ENCODE measurements around the gene IGFBP5. TPM values are rescaled to one million over a fixed set of nuclear protein-coding genes. Genes with fewer than 3 reads are reported as not detected.

The IGFBP5 gene
- total RNA-seq, 4 donors from 2014 or later = 313 to 1,402 (median 682) TPM

DNA sequence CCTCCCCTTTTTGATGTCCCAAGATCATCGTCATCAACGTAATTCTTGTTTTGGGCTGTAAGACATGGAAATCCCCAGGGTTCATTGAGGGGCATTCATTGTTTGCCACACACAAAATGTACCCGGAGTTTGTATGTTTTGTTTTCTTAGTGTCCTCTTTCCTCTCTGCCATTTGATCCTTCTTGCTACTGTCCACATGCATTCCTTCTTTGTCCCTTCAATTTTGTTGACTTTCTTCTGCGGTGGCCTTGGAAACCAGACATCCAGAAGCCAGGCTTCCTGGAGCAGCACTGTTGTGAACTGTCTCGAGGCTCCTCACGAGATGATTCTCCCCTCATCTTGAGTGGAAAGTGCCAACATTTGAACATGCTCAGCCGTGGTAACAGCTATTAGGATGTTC, 37.4 kb downstream of the IGFBP5 start:
- Histone ChIP-seq H3K36me3 (peaks cover 0 to 29% of the 10 kb centered on the region in 2 donors), H3K4me3 (no peak overlapping the region), H3K4me1 (peaks cover 0 to 55% (median 7%) of the 10 kb centered on the region in 3 donors), H3K9me3 (no peaks in the 10 kb centered on the region), H3K27ac (peak overlapping the region in 2 of 4 donors; percentile 10 to 57), H3K27me3 (no peaks in the 10 kb centered on the region)
- TF ChIP-seq, protein P1, sequence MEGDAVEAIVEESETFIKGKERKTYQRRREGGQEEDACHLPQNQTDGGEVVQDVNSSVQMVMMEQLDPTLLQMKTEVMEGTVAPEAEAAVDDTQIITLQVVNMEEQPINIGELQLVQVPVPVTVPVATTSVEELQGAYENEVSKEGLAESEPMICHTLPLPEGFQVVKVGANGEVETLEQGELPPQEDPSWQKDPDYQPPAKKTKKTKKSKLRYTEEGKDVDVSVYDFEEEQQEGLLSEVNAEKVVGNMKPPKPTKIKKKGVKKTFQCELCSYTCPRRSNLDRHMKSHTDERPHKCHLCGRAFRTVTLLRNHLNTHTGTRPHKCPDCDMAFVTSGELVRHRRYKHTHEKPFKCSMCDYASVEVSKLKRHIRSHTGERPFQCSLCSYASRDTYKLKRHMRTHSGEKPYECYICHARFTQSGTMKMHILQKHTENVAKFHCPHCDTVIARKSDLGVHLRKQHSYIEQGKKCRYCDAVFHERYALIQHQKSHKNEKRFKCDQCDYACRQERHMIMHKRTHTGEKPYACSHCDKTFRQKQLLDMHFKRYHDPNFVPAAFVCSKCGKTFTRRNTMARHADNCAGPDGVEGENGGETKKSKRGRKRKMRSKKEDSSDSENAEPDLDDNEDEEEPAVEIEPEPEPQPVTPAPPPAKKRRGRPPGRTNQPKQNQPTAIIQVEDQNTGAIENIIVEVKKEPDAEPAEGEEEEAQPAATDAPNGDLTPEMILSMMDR (IDR thresholded peaks at IDR 0.05) = no peak
- no peak for TF ChIP-seq POLR2A (IDR thresholded peaks at IDR 0.05)
- no peak for TF ChIP-seq EP300 (IDR thresholded peaks at IDR 0.05)
- no peak for TF ChIP-seq POLR2AphosphoS5 (IDR thresholded peaks at IDR 0.05)
- WGBS, 2 donors (ENCODE audit: low coverage in 1 of 2) = 48 to 57% methylated on average over 4 to 7 of the region's 7 CpGs
- ATAC-seq = no peak

DNA sequence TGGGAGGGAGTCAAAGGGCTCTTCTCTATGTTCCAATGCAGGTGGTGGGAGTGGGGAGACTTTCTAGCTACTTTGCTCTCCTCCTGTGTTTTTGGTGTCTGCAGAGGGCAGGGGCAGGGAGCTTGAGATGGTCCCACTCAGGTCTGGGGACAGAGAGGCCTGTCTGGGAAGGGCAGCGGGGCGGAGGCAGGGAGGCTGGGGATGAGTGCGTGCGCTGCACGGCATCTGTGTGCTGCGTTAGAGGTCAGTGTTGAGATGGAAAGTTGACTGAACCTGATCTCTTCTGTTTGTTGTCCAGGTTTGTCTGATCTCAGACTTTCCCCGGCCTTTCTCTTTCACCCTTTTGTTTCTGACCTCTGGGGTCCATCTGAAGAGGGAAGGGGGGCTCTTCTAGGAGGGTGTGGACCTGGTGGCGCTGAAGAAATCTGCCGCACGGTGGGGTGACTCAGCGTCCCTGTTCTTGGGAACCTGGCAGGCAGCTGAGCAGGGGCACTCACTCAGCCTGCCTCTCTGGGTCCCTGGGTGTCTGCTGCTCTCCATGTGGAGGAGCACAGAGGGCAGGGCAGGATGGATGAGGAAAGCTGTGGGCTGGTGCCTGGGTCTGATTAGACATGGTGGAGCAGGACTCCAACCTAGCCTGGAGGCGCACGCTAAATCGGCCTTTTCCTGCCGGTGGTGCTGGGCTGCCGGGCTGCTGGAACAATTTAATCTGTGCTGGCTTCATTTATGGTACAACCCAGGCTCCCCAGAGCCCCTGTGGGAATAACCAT, 38.1 kb downstream of the IGFBP5 start:
- H3K4me1 ChIP-seq = peaks cover 0 to 62% (median 7%) of the 10 kb centered on the region in 3 donors
- H3K36me3 ChIP-seq = peaks cover 0 to 21% of the 10 kb centered on the region in 2 donors
- peak overlapping the region in 3 of 4 donors; percentile 23 to 57 (median 27) for H3K27ac ChIP-seq
- H3K9me3 ChIP-seq = no peaks in the 10 kb centered on the region
- TF ChIP-seq, protein P1 (IDR thresholded peaks at IDR 0.05) = no peak
- TF ChIP-seq EP300 (IDR thresholded peaks at IDR 0.05) (no peak), POLR2AphosphoS5 (IDR thresholded peaks at IDR 0.05) (no peak), POLR2A (IDR thresholded peaks at IDR 0.05) (no peak)
- H3K4me3 ChIP-seq = no peak overlapping the region
- no peaks in the 10 kb centered on the region for H3K27me3 ChIP-seq
- WGBS, 2 donors (ENCODE audit: low coverage in 1 of 2) = 75 to 92% methylated on average over 6 to 12 of the region's 16 CpGs
- peak; percentile 25 for ATAC-seq

GRCh38 chr2:216654528-216655052, 40.8 kb downstream of the IGFBP5 start:
- 72% methylated on average over 2 of the region's 2 CpGs; no CpG with 5 or more reads in 1 of the 2 donors for WGBS, 2 donors (ENCODE audit: low coverage in 1 of 2)
- Histone ChIP-seq H3K36me3 (no peaks in the 10 kb centered on the region), H3K4me3 (no peak overlapping the region), H3K27ac (peak overlapping the region in 1 of 4 donors; percentile 70), H3K9me3 (no peaks in the 10 kb centered on the region), H3K27me3 (no peaks in the 10 kb centered on the region), H3K4me1 (peaks cover 0 to 89% (median 13%) of the 10 kb centered on the region in 3 donors)
- no peak for TF ChIP-seq POLR2A (IDR thresholded peaks at IDR 0.05)
- no peak for TF ChIP-seq POLR2AphosphoS5 (IDR thresholded peaks at IDR 0.05)
- TF ChIP-seq EP300 (IDR thresholded peaks at IDR 0.05) = no peak
- TF ChIP-seq, protein P1 (IDR thresholded peaks at IDR 0.05) = no peak
- no peak for ATAC-seq

- Histone ChIP-seq H3K27ac (peak overlapping the region in 2 of 4 donors; percentile 48 to 70), H3K4me3 (no peak overlapping the region), H3K9me3 (no peaks in the 10 kb centered on the region), H3K27me3 (no peaks in the 10 kb centered on the region), H3K36me3 (no peaks in the 10 kb centered on the region), H3K4me1 (peaks cover 0 to 88% (median 13%) of the 10 kb centered on the region in 3 donors)
- no peak for TF ChIP-seq EP300 (IDR thresholded peaks at IDR 0.05)
- TF ChIP-seq POLR2A (IDR thresholded peaks at IDR 0.05) = no peak
- TF ChIP-seq, protein P1 (IDR thresholded peaks at IDR 0.05) = no peak
- TF ChIP-seq POLR2AphosphoS5 (IDR thresholded peaks at IDR 0.05) = no peak
- 47 to 62% methylated on average over 2 of the region's 2 CpGs for WGBS, 2 donors (ENCODE audit: low coverage in 1 of 2)
- no peak for ATAC-seq
Observed at GRCh38 chr2:216653931-216654365, 41.4 kb downstream of the IGFBP5 start.

Data from gastroesophageal sphincter (tissue), 4 donors.